AG09309 (cell line): Measurements from ENCODE around the gene STX16.

ENCODE experiments used
- DNase-seq: peaks from one replicate; pipeline ENCODE4 v3.0.0-alpha.2; 2010; ENCODE audit warnings: low read depth
- H3K4me3 ChIP-seq: 2 replicates; pipeline ENCODE4 v1.5.1; 2011; ENCODE audit warnings: mild to moderate bottlenecking, low read depth, low read length, moderate library complexity; ENCODE audit not compliant: control insufficient read depth
- TF ChIP-seq, protein P1 (sequence below): IDR thresholded peaks from 2 replicates; pipeline ENCODE4 v1.5.1; 2011; ENCODE audit warnings: mild to moderate bottlenecking, low read depth, low read length, inconsistent platforms; ENCODE audit not compliant: insufficient read depth, control insufficient read depth; ENCODE audit errors: missing control alignments

Gene STX16

DNA sequence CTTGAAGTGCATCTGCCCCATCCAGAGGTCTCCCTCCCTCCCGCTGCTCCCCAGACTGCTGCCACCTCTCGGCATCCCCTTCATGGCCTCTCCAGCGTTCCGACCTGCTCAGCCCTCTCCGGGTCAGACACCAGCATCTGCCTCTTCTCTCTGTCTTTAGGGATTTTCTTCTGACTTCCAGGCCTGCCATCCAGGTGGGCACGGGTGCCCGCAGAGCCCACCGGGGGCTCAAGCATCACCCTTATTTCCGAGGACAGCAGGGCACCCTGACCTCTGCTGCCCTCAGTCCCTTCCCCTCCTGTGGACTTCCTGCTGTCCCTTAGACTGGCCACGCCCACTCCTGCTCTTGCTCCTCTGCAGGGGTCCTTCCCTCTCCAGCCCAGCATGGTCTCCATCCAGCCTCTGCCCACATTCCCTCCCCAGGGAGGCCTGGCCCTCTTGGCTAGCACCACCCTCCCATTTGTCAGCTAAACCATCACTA is 44.9 kb downstream of the STX16 start:
- TF ChIP-seq, protein P1, sequence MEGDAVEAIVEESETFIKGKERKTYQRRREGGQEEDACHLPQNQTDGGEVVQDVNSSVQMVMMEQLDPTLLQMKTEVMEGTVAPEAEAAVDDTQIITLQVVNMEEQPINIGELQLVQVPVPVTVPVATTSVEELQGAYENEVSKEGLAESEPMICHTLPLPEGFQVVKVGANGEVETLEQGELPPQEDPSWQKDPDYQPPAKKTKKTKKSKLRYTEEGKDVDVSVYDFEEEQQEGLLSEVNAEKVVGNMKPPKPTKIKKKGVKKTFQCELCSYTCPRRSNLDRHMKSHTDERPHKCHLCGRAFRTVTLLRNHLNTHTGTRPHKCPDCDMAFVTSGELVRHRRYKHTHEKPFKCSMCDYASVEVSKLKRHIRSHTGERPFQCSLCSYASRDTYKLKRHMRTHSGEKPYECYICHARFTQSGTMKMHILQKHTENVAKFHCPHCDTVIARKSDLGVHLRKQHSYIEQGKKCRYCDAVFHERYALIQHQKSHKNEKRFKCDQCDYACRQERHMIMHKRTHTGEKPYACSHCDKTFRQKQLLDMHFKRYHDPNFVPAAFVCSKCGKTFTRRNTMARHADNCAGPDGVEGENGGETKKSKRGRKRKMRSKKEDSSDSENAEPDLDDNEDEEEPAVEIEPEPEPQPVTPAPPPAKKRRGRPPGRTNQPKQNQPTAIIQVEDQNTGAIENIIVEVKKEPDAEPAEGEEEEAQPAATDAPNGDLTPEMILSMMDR = no peak
- DNase-seq = no peak
- no peak overlapping the region for H3K4me3 ChIP-seq

DNA sequence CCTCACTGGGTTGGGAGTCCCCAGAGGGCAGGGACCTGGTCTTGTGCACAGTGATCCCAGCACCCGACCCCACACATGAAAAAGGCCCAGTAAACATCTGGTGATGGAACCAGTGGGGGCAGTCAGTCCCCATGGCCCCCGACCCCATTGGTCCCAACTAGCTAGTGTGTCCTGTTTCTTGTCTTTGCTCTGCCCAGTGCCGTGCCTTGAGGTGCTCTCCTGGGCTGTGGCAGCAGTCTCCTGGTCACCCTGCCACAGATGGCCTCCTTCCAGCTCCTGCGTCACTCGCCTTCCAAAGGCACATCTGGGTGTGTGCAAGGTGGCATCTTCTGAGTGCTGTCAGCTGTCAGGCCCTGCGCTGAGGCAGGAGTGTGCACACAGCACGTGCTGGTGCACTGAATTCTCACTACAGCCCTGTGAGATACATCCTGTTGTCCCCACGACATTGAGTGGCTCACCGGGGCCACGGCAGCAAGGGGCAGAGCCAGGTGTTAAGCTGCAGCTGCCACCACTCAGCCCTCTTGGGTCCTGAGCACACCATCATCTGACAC is 45.4 kb downstream of the STX16 start:
- no peak for DNase-seq
- TF ChIP-seq, protein P1 = no peak
- H3K4me3 ChIP-seq = no peak overlapping the region

DNA sequence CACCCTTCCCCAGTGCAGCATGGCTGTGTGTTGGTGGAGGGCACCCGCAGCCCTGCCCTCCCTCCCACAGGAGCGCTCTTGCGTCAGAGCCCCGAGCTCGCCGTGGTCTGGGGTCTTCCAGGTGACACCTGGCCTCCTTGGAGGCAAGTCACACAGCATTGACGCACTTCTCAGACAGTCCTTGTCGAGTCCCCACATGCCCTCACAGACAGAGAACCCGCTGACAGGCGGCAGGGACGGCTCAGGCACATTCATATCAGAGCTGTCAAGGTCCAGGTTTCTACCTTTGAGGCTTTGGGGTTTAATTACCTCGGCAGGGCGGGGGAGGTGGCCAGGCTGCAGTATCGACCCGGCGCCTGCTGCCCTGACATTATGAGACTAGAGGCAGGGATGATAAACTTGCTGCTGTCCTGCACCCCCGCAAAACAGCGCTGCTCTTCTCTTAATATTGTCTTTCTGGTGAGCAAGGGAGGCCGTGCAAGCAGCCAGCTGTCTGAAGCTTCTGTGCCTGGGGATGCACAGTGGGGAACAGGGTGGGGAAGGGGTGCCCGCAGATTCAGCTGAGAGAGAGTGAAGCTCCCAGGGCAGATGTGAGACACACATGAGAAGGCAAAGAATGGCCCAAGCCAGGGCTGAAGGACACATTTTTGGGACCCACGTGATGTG is 46.3 kb downstream of the STX16 start:
- DNase-seq = no peak
- TF ChIP-seq, protein P1 = no peak
- no peak overlapping the region for H3K4me3 ChIP-seq

DNA sequence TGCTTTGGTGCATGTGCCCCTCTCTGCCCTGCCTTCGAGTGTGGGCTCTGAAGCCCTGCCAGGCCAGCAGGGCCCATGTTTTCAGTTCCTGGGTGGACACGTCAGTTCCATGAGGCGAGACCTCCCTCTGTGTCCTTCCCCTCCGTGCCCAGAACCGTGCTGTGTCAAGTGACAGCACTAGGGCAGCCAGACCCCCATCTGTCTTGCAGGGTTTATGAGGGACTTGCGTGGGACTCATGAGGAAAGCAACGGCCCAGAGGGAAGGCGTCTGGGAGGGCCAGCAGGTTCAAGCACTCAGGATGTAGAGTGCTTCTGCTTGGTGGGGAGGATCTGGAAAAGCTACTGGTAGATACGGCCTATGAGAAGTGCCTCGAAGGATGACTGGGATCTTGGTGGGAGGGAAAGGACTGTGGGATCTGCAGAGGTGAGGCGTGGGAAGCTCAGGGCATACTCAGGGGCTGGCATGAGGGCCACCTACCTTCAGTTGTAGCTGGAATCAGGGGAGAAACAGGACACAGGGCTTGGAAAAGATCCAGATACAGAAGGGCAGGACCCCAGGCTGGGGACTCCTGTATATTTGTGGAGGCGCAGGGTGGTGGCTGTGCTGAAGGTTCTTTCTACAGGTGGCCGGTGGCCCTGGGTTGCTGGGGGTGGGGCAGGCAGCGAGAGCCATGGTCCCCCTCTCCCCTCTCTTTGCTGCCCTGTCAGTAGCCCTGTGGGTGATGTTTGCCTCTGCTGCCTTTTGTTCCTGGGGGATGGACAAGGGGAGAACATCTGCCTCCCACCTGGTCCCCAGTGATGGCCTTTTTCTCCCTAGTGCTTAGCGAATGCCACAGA is 47.0 kb downstream of the STX16 start:
- no peak for DNase-seq
- no peak overlapping the region for H3K4me3 ChIP-seq
- TF ChIP-seq, protein P1 = no peak

DNA sequence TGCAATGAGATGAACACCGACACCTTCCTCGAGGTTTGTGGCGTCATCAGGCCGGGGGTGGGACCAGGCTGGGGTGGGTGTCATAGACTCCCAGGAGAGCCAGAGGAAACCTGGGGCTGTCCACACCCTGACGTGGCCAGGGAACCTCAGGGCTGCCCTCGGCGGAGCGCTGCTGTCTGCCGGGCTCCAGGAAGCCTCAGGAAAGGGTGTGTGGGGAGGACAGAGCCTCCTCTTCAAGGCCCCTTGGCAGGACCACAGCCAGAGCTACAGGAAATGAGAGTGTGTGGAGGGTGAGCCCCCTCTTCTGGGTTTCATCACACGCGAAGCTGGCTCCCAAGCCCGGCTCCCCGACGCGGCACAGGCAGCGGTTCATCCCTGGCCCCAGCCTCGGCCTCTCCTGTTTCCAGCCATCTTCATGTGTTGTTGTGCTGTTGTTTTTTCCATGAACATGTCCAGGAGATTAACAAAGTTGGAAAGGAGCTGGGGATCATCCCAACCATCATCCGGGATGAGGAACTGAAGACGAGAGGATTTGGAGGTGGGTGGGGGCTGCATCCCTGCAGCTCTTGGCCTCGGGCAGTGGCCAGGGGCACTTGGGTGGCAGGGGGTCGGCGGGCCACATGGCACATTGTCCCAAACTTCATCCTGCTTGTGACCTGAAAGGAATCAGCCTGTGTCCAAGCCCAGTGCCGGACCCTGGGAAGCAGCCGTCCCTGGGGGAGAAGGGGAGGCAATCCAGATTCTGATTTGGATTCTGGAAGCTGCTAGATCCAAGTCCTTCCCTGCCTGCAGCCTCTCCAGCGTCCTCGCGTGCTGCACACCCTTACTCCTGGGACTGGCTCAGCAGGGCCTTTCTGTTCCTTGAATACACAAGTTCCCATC is 47.9 kb downstream of the STX16 start:
- no peak overlapping the region for H3K4me3 ChIP-seq
- TF ChIP-seq, protein P1 = no peak
- DNase-seq = no peak

DNA sequence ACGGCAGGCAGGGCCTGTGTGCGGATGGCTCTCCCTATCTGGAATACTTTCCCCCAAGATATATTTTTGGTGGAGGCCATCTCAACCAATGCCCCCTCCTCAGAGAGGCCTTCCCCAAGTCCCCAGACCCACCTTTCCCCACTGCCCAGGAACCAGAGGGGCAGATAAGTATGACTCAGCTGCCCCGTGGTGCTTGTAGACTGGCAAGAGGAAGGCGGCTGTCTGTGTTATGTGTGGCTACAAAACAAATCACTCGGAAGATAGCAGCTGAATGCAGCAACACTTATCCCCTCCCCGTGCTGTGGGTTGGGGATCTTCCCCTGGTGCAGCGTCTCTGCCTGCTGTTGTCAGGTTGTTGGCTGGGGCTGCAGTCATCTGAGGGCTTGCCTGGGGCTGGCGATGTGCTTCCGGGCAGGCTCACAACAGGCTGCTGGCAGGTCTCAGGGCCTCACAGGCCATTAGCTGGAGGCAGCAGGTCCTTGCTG is 48.6 kb downstream of the STX16 start:
- no peak for DNase-seq
- H3K4me3 ChIP-seq = no peak overlapping the region
- TF ChIP-seq, protein P1 = no peak
